Glomerular visceral epithelial cell (primary cell): ENCODE results near the gene ZFHX3.

ENCODE experiments used
- DNase-seq: peaks from one replicate; pipeline ENCODE4 v3.0.0-alpha.2; 2016; ENCODE audit errors: extremely low spot score

Gene ZFHX3

GRCh38 chr16:73069581-73070262, 21.8 kb upstream of the ZFHX3 start:
- DNase-seq: no peak

GRCh38 chr16:73068541-73069401, 20.8 kb upstream of the ZFHX3 start:
- peak; percentile 86 for DNase-seq

- no peak for DNase-seq
Measured at GRCh38 chr16:73067671-73068540, 20.0 kb upstream of the ZFHX3 start.

GRCh38 chr16:73066927-73067670, 19.2 kb upstream of the ZFHX3 start:
- no peak for DNase-seq

- no peak for DNase-seq
Measured at GRCh38 chr16:73066331-73066926, 18.5 kb upstream of the ZFHX3 start.

- DNase-seq: no peak
Measured at GRCh38 chr16:73065632-73066330, 17.9 kb upstream of the ZFHX3 start.

- DNase-seq: no peak
Measured at GRCh38 chr16:73064994-73065545, 17.1 kb upstream of the ZFHX3 start.

- DNase-seq: peak; percentile 27
Measured at GRCh38 chr16:73064212-73064993, 16.5 kb upstream of the ZFHX3 start.

GRCh38 chr16:73063854-73064211, 15.9 kb upstream of the ZFHX3 start:
- DNase-seq: no peak

- DNase-seq: no peak
Measured at GRCh38 chr16:73062743-73063733, 15.1 kb upstream of the ZFHX3 start.

GRCh38 chr16:73062001-73062616, 14.2 kb upstream of the ZFHX3 start:
- no peak for DNase-seq

- no peak for DNase-seq
Measured at GRCh38 chr16:73060892-73061490, 13.1 kb upstream of the ZFHX3 start.

- no peak for DNase-seq
Measured at GRCh38 chr16:73059779-73060615, 12.1 kb upstream of the ZFHX3 start.

GRCh38 chr16:73058616-73059409, 10.9 kb upstream of the ZFHX3 start:
- peak; percentile 51 for DNase-seq

- peak; percentile 62 for DNase-seq
Measured at GRCh38 chr16:73058221-73058615, 10.3 kb upstream of the ZFHX3 start.
